Measurements from ENCODE around the gene FBXW11.

FBXW11 gene

DNA sequence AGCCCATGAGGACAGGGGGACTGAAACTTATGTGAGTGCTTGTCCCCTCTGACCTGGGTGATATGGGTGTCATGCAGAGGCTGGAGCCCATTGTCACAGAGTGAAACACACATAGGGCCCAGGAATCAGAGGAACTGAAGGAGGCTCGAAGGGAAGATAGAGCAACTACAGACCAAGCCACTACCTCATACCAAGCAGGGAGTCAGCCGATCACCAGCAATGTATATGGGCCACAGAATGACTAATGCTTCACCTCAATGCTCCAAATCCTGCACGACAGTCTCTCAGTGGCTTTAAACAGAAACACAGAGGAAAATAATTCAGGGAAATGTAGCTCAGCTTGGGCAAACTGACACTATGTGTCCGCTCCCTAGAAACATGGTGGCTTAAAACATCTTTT, 8.9 kb upstream of the FBXW11 start:
- no peak overlapping the region for H3K4me3 ChIP-seq (ENCODE audit: low read depth, low read length)
- TF ChIP-seq, protein P1, sequence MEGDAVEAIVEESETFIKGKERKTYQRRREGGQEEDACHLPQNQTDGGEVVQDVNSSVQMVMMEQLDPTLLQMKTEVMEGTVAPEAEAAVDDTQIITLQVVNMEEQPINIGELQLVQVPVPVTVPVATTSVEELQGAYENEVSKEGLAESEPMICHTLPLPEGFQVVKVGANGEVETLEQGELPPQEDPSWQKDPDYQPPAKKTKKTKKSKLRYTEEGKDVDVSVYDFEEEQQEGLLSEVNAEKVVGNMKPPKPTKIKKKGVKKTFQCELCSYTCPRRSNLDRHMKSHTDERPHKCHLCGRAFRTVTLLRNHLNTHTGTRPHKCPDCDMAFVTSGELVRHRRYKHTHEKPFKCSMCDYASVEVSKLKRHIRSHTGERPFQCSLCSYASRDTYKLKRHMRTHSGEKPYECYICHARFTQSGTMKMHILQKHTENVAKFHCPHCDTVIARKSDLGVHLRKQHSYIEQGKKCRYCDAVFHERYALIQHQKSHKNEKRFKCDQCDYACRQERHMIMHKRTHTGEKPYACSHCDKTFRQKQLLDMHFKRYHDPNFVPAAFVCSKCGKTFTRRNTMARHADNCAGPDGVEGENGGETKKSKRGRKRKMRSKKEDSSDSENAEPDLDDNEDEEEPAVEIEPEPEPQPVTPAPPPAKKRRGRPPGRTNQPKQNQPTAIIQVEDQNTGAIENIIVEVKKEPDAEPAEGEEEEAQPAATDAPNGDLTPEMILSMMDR (IDR thresholded peaks at IDR 0.05; ENCODE audit: low read depth, low read length), result no peak

DNA sequence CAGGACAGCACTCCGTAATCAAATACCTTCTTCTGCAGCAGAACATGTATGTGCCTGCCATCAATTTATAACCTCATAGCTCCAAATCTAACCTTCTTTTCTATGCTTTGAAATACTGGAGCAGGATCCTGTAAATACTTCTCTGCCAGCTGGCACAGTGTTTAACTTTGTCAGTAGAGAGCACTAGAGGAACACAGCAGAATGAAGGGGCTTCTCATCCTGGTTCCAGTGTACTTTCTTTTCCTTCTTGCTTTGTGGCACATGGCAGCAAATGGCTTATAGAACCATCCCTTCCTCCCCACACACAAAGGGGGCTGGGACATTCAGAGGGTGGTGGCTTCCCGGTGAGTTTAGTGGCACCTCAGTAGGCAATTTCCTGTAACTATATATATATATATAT, 3.8 kb upstream of the FBXW11 start:
- TF ChIP-seq, protein P1 (IDR thresholded peaks at IDR 0.05; ENCODE audit: low read depth, low read length), result no peak
- H3K4me3 ChIP-seq (ENCODE audit: low read depth, low read length), result no peak overlapping the region

- no peak overlapping the region for H3K4me3 ChIP-seq (ENCODE audit: low read depth, low read length)
- TF ChIP-seq, protein P1 (IDR thresholded peaks at IDR 0.05; ENCODE audit: low read depth, low read length), result no peak
Observed at GRCh38 chr5:172009536-172010270, 3.3 kb upstream of the FBXW11 start.

DNA sequence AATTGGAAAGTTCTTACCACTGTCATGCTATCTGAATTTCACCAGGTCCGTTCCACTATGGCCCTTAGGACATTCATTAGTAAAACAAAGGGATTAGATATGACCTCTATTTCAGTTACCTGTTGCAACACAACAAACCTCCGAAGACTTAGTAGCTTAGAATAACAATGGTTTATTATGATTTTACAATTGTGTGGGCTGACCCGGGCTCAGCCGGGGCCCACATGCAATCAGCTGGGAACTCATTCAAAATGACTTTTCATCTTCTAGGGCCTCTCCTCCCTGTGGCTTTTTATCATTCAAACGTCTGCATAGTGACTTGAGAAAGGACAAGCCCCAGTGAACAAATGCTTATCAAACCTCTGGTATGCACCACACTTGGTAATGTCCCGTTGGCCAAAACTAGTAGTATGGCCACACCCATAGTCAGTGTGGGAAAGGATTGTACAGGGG, 2.3 kb upstream of the FBXW11 start:
- TF ChIP-seq, protein P1 (IDR thresholded peaks at IDR 0.05; ENCODE audit: low read depth, low read length), result no peak
- H3K4me3 ChIP-seq (ENCODE audit: low read depth, low read length), result no peak overlapping the region

- H3K4me3 ChIP-seq (ENCODE audit: low read depth, low read length), result no peak overlapping the region
Observed at GRCh38 chr5:172008111-172008455, 1.6 kb upstream of the FBXW11 start.

GRCh38 chr5:172007175-172008110, 1.0 kb upstream of the FBXW11 start:
- TF ChIP-seq, protein P1 (IDR thresholded peaks at IDR 0.05; ENCODE audit: low read depth, low read length), result no peak
- H3K4me3 ChIP-seq (ENCODE audit: low read depth, low read length), result peak overlapping the region; percentile 81

More at GRCh38 chr5:172008111-172008455, 1.6 kb upstream of the FBXW11 start:
- TF ChIP-seq, protein P1 (IDR thresholded peaks at IDR 0.05; ENCODE audit: low read depth, low read length), result no peak
